Esophagus mucosa (tissue), 1 donor: ENCODE data around the gene ADAM12. TPM values are rescaled to one million over a fixed set of nuclear protein-coding genes. Genes with fewer than 3 reads are reported as not detected.
A peak's percentile ranks its signal among the peaks of the same experiment; 100 is the strongest.

ENCODE experiments used
- ATAC-seq: fragments of 200-7000 bp; cut with Tn5 transposase; one replicate; pipeline ENCODE4 v1.9.1; 2020
- total RNA-seq: library from RNA; stranded (reverse); gene quantifications from one replicate; pipeline ENCODE4 v1.2.4, GENCODE V29; 2023
- donor health status: DM: yes; HTN: yes; CAD: no.

ADAM12 gene
- total RNA-seq, 1 donor from 2014 or later: 0.64 TPM

GRCh38 chr10:126080291-126080825, 307.9 kb downstream of the ADAM12 start:
- ATAC-seq: no peak

DNA sequence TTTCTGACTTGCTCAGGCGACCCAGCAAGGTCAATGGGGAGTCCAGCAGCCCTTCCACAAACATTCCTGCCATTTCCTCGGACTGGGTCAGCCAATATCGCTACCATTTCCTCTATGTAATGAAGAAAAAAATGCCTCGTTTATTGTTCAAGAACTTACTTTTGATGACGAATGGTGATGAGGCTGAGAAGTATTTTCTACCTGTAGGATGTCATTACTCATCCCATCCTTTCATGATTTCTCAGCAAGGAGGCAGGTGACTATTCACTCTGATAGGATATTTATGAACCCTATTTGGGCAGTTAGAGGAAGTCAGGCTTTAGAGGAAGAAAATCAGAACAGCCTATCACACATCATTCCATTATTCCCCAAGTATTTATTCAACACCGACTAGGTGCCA, 313.3 kb downstream of the ADAM12 start:
- peak; percentile 22 for ATAC-seq

DNA sequence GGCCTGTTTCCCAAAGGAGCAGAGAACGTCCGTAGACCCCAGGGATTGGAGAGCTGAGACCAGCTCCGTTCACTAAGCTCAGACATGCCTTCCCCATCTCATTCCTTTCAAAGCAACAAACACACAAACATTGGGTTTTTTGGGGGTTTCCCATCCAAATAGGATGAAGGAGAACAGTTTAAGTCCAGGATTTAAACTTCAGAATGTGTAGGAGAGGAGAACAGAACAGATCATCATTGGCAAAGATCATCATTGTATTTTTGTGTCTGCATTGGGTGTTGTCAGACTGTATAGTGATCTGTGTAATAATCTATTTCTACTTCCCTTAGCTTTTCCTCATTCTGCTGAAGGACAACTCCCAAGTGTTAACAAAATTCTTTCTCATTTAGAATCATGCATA, 314.0 kb downstream of the ADAM12 start:
- no peak for ATAC-seq

GRCh38 chr10:126073606-126074005, 314.7 kb downstream of the ADAM12 start:
- ATAC-seq: no peak

- ATAC-seq: no peak
These were observed 315.7 kb downstream of the ADAM12 start for GRCh38 chr10:126072622-126073021.

DNA sequence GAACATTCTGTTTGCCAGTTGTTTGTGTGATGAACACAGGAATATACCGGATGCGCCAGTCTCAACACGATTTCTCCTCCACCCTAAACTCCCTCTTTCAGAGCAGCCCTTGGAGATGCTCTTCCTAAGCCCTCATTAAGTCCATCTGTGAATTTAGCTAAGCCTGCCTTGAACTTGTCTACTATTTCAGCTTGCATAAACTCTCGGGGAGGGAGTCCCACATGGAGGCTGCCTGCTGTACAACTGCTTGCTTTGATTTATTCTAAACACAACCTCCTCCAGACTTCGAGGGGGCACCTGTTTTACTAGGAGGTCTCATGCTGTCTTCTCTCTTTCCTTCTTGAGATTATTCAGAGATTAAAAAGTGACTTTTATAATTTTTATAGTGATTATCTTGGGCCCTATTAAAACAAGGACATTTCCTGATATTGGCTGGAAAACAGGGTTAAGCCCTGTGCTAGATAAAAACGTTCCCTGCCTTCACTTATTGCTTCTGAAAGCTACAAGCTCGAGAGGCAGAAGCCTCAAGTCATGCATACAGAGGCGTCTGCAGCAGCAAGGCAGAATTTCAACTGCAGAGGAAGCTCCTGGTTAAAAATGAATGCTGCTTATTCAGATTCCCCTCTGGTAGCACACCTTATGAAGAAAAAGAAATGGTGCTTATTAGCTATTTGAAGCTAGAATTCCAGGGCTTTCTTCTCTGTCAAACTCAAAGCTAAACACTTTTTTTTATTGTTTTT, 317.6 kb downstream of the ADAM12 start:
- ATAC-seq: no peak

- ATAC-seq: no peak
These were observed 320.0 kb downstream of the ADAM12 start for GRCh38 chr10:126068322-126068721.

GRCh38 chr10:126066456-126066855, 321.8 kb downstream of the ADAM12 start:
- ATAC-seq: no peak

DNA sequence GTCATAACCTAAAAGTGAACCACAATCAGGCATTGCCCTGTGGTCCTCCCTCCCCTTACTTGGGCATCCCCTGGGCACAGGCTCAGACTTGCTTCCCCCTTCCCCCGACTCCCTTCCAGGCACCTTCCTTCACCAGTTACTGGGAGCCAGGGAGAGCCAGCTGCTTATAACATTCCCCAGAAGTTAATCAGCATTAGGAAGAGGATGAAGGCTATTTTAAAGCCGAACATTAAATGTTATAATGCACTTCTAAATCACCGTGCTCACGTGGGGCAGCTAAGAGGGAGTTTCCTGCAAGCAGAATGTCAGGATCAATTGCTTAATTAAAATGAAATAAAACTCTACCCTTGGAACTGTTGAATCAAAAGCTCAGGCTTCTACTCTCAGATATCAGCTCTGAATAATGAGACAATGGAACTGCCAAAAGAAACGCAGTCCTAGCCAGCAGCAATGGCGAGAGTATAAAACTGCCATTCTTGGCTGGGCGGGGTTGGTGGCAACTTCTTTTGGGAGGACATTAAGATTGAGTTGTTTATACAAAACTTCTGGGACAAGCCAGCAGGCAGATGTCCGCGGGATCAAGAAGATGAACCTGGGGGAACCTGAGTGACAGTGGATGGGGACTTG, 322.4 kb downstream of the ADAM12 start:
- ATAC-seq: no peak

DNA sequence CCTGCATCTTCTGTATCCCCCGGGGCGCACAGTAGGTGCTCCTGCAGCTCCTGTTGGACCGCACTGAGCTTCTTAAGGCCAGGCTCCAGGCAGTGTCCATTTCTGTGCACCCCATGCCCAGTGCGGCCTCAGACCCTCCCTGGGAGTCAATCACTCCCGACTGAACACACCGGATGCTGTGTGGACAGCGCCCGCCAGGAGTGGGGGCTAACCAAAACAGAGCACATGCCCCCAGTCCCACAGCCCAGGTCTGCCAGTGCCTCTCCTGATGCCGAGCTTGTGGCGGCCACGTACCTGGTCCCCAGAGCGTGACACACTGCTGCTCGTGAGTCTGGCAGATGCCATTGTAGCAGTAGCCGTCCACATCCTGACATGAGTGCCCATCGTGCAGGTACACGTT, 323.8 kb downstream of the ADAM12 start:
- no peak for ATAC-seq

DNA sequence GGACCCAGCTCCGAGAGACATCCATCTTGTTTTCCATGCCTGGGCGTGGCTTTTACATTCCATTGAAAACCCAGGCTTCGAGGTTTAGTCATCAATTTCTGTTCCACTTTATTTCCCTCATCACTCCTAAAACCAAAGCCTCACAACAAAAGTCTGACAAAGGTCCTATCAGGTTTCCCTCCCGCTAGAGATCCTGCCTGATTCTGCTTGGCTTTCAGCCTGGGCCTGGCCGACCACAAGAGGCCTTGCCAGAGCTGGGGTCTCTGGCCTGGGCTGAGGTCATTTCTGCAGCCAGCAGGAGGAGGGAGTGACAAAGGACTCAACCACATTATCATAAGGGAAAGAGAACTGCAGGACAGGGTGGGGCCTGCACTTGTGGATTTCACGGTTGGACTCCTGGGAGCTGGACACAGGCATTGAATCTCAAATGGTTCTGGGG, 324.9 kb downstream of the ADAM12 start:
- no peak for ATAC-seq

DNA sequence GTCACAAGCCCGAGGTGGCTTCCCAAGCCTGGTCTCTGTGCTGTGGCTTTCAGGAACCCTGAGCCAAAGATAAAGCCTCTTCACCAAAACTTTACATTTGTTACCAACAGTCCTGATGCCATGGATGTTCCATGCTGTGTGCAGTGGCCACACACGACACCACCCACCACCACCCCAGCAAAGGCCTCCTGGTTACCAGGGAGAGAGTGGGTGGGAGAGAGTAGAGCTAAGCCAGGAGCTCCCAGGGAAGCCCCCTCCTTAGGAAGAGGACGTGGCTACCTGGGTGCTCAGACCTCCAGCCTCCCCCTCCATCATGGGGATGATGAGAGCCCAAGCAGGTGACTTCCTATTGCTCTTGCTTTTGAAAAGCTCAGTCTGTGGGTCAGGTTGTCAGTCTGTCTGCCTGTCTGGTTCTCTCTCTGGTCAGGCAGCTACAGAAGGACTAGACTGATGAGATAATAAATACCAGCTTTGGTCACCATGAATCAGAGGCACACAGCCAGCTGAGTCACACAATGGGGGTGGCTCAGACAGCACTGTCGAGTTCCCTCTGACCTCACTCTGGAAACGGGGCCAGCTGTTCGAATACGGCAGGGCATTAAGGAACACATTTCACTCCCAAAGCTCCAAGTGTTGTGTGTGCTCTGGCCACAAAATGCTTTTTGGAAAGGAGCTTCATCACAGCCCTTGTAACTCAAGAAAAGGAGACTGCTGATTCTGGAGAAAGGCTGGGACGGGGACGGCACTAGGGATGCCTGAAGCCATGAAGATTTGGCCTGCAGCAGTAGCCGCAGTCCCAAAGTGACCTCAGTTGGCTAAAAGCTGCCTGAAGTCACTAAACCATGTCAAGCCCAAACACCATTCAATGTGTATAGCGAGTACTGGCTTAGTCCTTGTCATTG, 325.9 kb downstream of the ADAM12 start:
- ATAC-seq: peak; percentile 94

GRCh38 chr10:126061526-126061925, 326.8 kb downstream of the ADAM12 start:
- ATAC-seq: no peak

DNA sequence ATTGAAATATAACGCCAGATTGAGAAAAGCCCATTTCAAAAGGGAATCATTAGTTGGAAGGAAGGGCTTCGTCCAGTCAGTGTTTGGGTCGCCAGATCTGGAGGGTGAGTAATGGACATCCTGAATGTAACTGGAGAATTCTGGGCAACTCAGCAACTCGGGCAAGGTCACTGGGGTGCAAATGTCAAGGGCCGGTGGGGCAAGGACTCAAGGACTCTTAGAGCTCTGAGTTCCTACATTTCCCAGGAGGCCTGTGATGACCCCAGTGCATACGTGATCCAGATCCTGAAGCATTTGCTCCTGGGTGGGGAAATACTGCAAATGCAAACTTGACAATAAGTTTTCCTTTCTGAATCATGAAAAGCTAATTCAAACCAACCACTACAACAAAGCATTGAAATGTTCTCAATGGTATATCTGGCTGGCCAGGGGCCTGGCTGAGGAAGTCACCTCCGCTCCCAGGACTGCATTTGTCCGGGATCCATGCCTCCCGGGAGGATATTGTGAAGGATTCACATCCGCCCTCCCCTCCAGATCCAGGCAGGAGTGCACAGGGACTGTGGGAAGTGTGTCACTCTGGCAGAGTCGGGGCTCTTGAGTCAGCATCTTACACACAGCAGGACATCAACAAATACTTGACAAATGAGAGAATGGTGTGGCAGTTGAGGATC, 327.9 kb downstream of the ADAM12 start:
- peak; percentile 25 for ATAC-seq

DNA sequence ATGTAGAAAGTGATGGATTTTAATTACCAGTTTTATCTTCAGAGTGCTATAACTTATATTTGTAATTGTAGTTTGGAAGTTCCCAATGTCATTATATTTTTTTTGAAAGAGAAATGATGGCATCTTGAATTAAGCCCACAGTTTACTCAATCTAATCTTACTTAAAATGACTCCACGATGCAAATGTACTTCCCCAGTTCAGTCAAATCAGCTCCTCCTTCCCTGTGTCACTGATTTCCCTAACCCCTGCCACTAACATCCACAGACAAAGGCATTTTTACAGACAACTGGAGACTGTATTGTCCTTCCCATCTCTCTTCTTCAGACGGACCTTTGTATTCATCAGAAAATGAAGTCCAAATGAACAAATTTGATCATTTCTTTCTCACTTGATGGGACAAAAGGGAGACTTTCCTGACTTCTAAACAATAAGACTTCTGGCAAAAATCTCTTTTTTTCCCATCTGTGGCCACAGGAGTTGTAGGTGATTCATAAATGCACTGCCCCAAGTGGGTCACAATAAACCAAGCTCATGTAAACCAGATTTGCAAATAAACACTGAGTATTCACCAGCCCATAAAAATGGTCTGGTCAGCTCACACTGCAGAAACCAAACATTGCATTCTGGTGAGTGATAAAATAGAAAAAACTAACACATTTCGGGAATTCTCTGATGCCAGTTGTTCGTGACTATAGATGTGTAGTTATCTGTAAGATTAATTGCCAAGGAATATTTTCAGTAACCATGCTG, 329.0 kb downstream of the ADAM12 start:
- ATAC-seq: no peak

- no peak for ATAC-seq
These were observed 329.8 kb downstream of the ADAM12 start for GRCh38 chr10:126058507-126058906.

GRCh38 chr10:126058104-126058503, 330.2 kb downstream of the ADAM12 start:
- no peak for ATAC-seq

DNA sequence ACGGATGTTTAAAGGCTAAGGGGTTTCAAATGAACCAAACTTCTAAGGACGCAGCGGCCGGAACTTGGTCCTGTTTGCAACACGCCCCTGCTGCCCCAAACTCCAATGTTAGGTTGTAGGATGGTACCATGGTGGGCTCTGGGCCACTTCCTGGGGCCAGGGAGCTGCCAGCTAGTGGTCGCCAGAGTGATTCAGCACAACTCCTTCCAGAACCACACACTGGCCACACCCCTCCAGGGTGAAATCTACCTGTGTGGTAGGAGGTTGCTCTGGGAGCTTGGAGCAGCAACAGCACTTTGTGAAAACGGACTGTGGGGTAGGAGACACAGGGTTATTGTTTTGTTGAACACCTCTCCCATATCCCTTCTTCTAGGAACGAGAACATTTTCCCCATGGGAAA, 330.8 kb downstream of the ADAM12 start:
- no peak for ATAC-seq

DNA sequence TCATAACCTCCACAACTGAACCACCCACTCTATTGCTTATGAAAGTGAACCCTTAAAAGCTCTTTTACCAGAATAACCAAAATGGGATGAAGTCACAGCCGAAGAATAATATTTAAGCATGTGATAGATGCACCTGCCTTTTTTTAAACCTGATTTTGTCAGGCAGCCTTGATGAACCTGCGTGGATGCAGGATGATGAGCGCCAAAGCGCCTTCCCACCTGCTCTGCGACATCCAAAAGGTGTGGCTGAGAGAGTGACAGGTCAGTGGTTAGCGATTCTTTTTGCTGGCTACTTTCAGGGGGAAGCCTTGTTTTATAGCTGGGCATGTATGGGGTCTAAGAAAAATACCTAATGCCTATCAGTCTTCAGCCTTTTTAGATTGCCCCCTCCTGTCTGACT, 334.1 kb downstream of the ADAM12 start:
- no peak for ATAC-seq

- ATAC-seq: no peak
These were observed 336.1 kb downstream of the ADAM12 start for GRCh38 chr10:126052171-126052570.
